Fibroblast of lung (primary cell): Measurements from ENCODE around the gene PTPN7.

Experiments used
- EZH2 ChIP-seq: IDR thresholded peaks from 2 replicates; pipeline ENCODE4 v1.5.1; 2012; ENCODE audit warnings: low read length, control low read depth, mild to moderate bottlenecking; ENCODE audit errors: missing control alignments
- TF ChIP-seq, protein P1 (sequence below), 2 donors: IDR thresholded peaks in 1 of 2; conservative IDR thresholded peaks in 1 of 2; 1 replicate in 1 of 2; 2 replicates in 1 of 2; pipeline ENCODE4 v1.5.1; 2011 to 2012; ENCODE audit warnings: low read length in 2 of 2, control low read depth in 1 of 2, inconsistent platforms in 1 of 2, low read depth in 1 of 2, mild to moderate bottlenecking in 1 of 2

DNA sequence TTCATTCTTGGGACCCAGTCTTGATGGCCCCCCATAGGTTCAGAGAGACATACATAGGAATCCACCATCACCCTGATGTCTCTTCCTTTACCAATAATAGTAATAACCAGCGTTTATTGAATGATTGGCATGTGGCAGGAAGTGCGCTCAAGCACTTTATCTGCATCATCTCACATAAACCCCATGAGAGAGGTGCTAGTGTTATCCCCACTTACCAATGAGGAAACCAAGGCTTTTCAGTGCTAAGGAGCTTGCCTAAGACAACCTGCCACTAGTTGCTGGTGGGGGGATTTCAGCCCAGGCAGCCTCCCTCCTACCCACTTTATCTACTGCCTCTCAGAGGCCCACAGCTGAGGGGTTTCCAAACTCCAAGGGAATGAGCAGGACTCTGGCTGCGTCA is 40.9 kb upstream of the PTPN7 start:
- TF ChIP-seq, protein P1, sequence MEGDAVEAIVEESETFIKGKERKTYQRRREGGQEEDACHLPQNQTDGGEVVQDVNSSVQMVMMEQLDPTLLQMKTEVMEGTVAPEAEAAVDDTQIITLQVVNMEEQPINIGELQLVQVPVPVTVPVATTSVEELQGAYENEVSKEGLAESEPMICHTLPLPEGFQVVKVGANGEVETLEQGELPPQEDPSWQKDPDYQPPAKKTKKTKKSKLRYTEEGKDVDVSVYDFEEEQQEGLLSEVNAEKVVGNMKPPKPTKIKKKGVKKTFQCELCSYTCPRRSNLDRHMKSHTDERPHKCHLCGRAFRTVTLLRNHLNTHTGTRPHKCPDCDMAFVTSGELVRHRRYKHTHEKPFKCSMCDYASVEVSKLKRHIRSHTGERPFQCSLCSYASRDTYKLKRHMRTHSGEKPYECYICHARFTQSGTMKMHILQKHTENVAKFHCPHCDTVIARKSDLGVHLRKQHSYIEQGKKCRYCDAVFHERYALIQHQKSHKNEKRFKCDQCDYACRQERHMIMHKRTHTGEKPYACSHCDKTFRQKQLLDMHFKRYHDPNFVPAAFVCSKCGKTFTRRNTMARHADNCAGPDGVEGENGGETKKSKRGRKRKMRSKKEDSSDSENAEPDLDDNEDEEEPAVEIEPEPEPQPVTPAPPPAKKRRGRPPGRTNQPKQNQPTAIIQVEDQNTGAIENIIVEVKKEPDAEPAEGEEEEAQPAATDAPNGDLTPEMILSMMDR (conservative IDR thresholded peaks at IDR 0.05 in 1 of 2, IDR thresholded peaks at IDR 0.05 in 1 of 2; ENCODE audit: low read depth in 1 of 2, low read length in 2 of 2): no peak
- TF ChIP-seq EZH2: no peak
